HCT116 (cell line): Measurements from ENCODE around the gene SLC22A23. TPM values are rescaled to one million over a fixed set of nuclear protein-coding genes. Genes with fewer than 3 reads are reported as not detected.

Source experiments
- ATAC-seq: fragments of 200-7000 bp; cut with Tn5 transposase; 2 replicates; pipeline ENCODE4 v1.9.1; 2020; ENCODE audit warnings: mild to moderate bottlenecking, moderate library complexity
- BruUV-seq: library from RNA; stranded (reverse); fragments of 400-500 nt; replicated peaks from 2 replicates; lab custom pipeline; 2021; lab: Mats Ljungman, UMichigan
- CTCF ChIA-PET: fragments of 300-600 bp; sonication (Branson Sonifier 250); formaldehyde crosslinking; loops from one replicate; lab custom pipeline; 2021; ENCODE audit warnings: antibody characterized with exemption; lab: Charles Lee
- POLR2A ChIA-PET: fragments of 300-600, 350-600 bp; sonication (Branson Sonifier 250); formaldehyde crosslinking; loops from one replicate; lab custom pipeline; 2021; ENCODE audit warnings: antibody characterized with exemption; lab: Charles Lee
- RAD21 ChIA-PET, 2 experiments: fragments of 300-600 bp; sonication (Branson Sonifier 250); formaldehyde crosslinking; loops; one replicate each; lab custom pipeline; 2023; ENCODE audit warnings: low total read pairs in 2 of 2; ENCODE audit not compliant: uncharacterized antibody in 2 of 2, unreplicated experiment in 2 of 2, low non-redundant PET in 1 of 2; lab: Charles Lee
- DNase-seq: peaks from one replicate; pipeline ENCODE4 v3.0.0-alpha.2; 2010; ENCODE audit warnings: low read depth, low spot score
- H2AFZ ChIP-seq: fragments of 200-600 bp; shearing (Covaris generic), sonication (generic); 2 replicates; pipeline ENCODE4 v1.6.1; 2017; ENCODE audit warnings: low read depth, mixed run types, mixed read lengths, antibody characterized with exemption, low read length; ENCODE audit not compliant: poor library complexity, severe bottlenecking
- H3K27ac ChIP-seq: 2 replicates; pipeline ENCODE4 v1.5.1; 2012; ENCODE audit warnings: low read depth, low read length
- H3K27me3 ChIP-seq: fragments of 200-600 bp; sonication (generic); 2 replicates; pipeline ENCODE4 v1.6.1; 2016; ENCODE audit warnings: mixed run types, low read length, mixed read lengths; ENCODE audit not compliant: insufficient read depth
- H3K36me3 ChIP-seq, 2 experiments: fragments of 200-500 bp in 1 of 2; fragments of 200-600 bp in 1 of 2; sonication (Bioruptor generic) in 1 of 2; sonication (generic) in 1 of 2; 2 replicates each; pipeline versions ENCODE4 v1.5.1 to v1.6.1; 2014 to 2016; ENCODE audit warnings: low read length in 2 of 2, inconsistent platforms in 1 of 2, mixed read lengths in 1 of 2, mixed run types in 1 of 2; ENCODE audit not compliant: insufficient read depth in 2 of 2, control insufficient read depth in 1 of 2
- H3K4me1 ChIP-seq, 2 experiments: fragments of 200-600 bp in 1 of 2; sonication (generic) in 1 of 2; 2 replicates each; pipeline versions ENCODE4 v1.5.1 to v1.6.1; 2012 to 2017; ENCODE audit warnings: low read length in 2 of 2, inconsistent platforms in 1 of 2, mild to moderate bottlenecking in 1 of 2, mixed read lengths in 1 of 2, mixed run types in 1 of 2, moderate library complexity in 1 of 2; ENCODE audit not compliant: insufficient read depth in 2 of 2, control insufficient read depth in 1 of 2
- H3K4me2 ChIP-seq: fragments of 200-600 bp; sonication (generic); 2 replicates; pipeline ENCODE4 v1.6.1; 2017; ENCODE audit warnings: mixed run types, low read length, mixed read lengths
- H3K4me3 ChIP-seq, 2 experiments: fragments of 200-600 bp in 1 of 2; sonication (generic) in 1 of 2; replicated peaks in 1 of 2; 2 replicates each; pipeline ENCODE4 v1.5.1; 2011 to 2016; ENCODE audit warnings: low read length in 2 of 2, control low read depth in 1 of 2, low read depth in 1 of 2, mild to moderate bottlenecking in 1 of 2, mixed read lengths in 1 of 2, mixed run types in 1 of 2
- H3K79me2 ChIP-seq: fragments of 200-600 bp; sonication (generic); 2 replicates; pipeline ENCODE4 v1.6.1; 2017; ENCODE audit warnings: mild to moderate bottlenecking, mixed run types, low read length, moderate library complexity, mixed read lengths; ENCODE audit not compliant: insufficient read depth
- H3K9ac ChIP-seq: fragments of 200-600 bp; sonication (generic); 2 replicates; pipeline ENCODE4 v1.6.1; 2016; ENCODE audit warnings: low read length, mixed read lengths
- H3K9me2 ChIP-seq: fragments of 200-600 bp; sonication (generic), shearing (Covaris generic); 2 replicates; pipeline ENCODE4 v1.6.1; 2017; ENCODE audit warnings: mixed run types, mild to moderate bottlenecking, moderate library complexity; ENCODE audit not compliant: insufficient read depth
- H3K9me3 ChIP-seq, 2 experiments: fragments of 200-500 bp in 1 of 2; fragments of 200-600 bp in 1 of 2; sonication (Bioruptor generic) in 1 of 2; sonication (generic) in 1 of 2; 2 replicates each; pipeline ENCODE4 v1.6.1; 2014 to 2017; ENCODE audit warnings: low read length in 2 of 2, mixed read lengths in 2 of 2, inconsistent platforms in 1 of 2, low read depth in 1 of 2, mild to moderate bottlenecking in 1 of 2, mixed run types in 1 of 2, moderate library complexity in 1 of 2; ENCODE audit not compliant: control insufficient read depth in 1 of 2, insufficient read depth in 1 of 2
- H4K20me1 ChIP-seq: fragments of 200-600 bp; sonication (generic), shearing (Covaris generic); 2 replicates; pipeline ENCODE4 v1.6.1; 2017; ENCODE audit warnings: mixed run types, mild to moderate bottlenecking, moderate library complexity; ENCODE audit not compliant: insufficient read depth
- CEBPB ChIP-seq: IDR thresholded peaks from 2 replicates; pipeline ENCODE4 v1.6.1; 2012; ENCODE audit warnings: low read depth
- EGR1 ChIP-seq: IDR thresholded peaks from 2 replicates; pipeline ENCODE4 v1.6.1; 2012; ENCODE audit warnings: low read depth
- POLR2A ChIP-seq: IDR thresholded peaks from 2 replicates; pipeline ENCODE4 v1.7.0; 2011; ENCODE audit warnings: borderline replicate concordance; ENCODE audit not compliant: insufficient read depth, insufficient read length; ENCODE audit errors: extremely low read depth
- TCF7L2 ChIP-seq: IDR thresholded peaks from 2 replicates; pipeline ENCODE4 v1.7.0; 2011; ENCODE audit warnings: borderline replicate concordance, inconsistent platforms; ENCODE audit not compliant: insufficient read depth, insufficient read length; ENCODE audit errors: extremely low read depth
- intact Hi-C: fragments of 100-400 bp; cut with micrococcal nuclease; formaldehyde crosslinking; loops from 2 replicates; pipeline ENCODE4 v1.10.0; 2022
- total RNA-seq: library from RNA; stranded (reverse); gene quantifications from one replicate; pipeline ENCODE4 v1.2.1, GENCODE V29; 2021; ENCODE audit not compliant: unreplicated experiment
- TF ChIP-seq, protein P1 (sequence below): IDR thresholded peaks from 2 replicates; pipeline ENCODE4 v1.6.1; 2011; ENCODE audit warnings: mild to moderate bottlenecking, low read length, moderate library complexity; ENCODE audit not compliant: insufficient replicate concordance; ENCODE audit errors: extremely low read depth

Gene SLC22A23
- total RNA-seq, 1 experiment from 2014 or later: 11.5 TPM

DNA sequence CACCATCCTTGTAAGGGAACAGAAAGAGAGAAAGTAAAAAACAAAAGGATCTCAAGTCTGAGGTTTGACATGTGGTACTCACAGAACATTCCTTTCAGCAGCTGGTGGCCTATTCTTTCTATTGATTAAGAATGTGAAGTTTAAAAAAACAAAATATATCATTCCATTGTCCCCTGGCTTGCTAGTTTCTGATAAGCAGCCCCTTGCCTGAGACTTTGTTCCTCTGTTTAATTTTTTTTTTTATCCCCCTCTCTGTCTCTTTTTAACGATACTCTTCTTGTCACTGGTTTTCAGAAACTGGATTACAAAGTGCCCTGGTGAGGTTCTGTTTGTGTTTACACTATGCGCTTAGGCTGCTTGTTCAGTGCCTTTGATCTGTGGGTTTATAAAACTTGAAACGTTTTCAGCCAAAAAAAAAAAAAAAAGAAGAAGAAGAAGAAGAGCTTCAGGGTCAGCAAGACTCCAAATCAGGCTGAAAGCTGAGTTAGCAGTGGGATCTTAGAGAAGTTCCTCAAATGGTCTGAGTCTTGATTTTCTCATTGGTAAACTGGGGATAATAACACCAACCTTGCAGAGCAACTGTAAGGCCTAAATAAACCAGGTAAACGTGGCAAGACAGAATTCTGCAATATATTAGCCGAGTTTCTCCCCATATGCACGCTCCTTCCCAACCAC lies 45.1 kb upstream of the SLC22A23 start:
- Histone ChIP-seq H3K4me3 (no peak overlapping the region), H3K27ac (no peak overlapping the region), H3K27me3 (no peaks in the 10 kb centered on the region), H3K4me1 (peaks cover 0 to 9% of the 10 kb centered on the region in 2 experiments; a peak in 1 of 4 replicates), H3K9me3 (no peaks in the 10 kb centered on the region), H4K20me1 (no peaks in the 10 kb centered on the region), H2AFZ (no peak overlapping the region), H3K9me2 (no peaks in the 10 kb centered on the region), H3K4me2 (no peak overlapping the region), H3K79me2 (no peaks in the 10 kb centered on the region), H3K36me3 (no peaks in the 10 kb centered on the region), H3K9ac (no peak overlapping the region)
- ChIA-PET CTCF (no interaction called here), POLR2A (no interaction called here), RAD21 (no interaction called here)
- intact Hi-C loops: no loop called here
- TF ChIP-seq, protein P1, sequence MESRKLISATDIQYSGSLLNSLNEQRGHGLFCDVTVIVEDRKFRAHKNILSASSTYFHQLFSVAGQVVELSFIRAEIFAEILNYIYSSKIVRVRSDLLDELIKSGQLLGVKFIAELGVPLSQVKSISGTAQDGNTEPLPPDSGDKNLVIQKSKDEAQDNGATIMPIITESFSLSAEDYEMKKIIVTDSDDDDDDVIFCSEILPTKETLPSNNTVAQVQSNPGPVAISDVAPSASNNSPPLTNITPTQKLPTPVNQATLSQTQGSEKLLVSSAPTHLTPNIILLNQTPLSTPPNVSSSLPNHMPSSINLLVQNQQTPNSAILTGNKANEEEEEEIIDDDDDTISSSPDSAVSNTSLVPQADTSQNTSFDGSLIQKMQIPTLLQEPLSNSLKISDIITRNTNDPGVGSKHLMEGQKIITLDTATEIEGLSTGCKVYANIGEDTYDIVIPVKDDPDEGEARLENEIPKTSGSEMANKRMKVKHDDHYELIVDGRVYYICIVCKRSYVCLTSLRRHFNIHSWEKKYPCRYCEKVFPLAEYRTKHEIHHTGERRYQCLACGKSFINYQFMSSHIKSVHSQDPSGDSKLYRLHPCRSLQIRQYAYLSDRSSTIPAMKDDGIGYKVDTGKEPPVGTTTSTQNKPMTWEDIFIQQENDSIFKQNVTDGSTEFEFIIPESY: no peak
- TF ChIP-seq CEBPB: no peak
- no peak for TF ChIP-seq POLR2A
- TF ChIP-seq TCF7L2: no peak
- DNase-seq (no peak), ATAC-seq (no peak)
- BruUV-seq: no TSS peak

DNA sequence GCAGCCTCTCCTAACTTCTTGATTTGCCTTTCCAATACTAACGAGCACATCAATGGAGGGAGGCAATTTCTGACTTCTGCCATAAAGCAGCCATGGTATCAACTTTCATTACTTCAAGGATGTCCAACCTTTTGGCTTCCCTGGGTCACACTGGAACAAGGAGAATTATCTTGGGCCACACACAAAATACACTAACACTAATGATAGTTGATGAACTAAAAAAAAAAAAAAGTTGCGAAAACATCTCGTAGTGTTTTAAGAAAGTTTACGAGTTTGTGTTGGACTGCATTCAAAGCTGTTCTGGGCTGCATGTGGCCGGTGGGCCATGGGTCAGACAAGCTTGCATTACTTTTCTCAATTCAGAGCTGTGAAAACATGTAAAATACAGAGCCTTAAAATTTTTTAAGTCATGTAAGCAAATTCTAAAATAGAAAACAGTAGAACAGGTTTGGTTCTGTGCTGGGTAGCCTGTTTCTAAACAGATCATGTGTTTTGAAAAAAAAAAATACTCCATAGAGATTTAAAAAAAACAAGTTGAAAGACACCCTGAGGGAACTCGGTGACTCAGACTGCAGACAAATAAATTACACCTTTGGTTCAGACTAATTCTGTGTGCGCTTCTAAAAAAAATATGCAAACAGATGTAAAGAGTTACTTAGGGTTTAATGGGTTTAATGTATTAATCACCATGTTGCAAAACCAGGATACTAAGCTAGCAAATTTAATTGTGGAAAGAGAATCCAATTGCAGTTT lies 43.6 kb upstream of the SLC22A23 start:
- DNase-seq: no peak
- no peak for ATAC-seq
- Histone ChIP-seq H3K4me3 (no peak overlapping the region), H2AFZ (no peak overlapping the region), H3K9me3 (no peaks in the 10 kb centered on the region), H3K36me3 (no peaks in the 10 kb centered on the region), H3K9ac (no peak overlapping the region), H3K79me2 (no peaks in the 10 kb centered on the region)
- CTCF ChIA-PET: no interaction called here
- TF ChIP-seq EGR1: no peak
- TF ChIP-seq, protein P1: no peak
- TF ChIP-seq, all 23 proteins: peak for 0
- Histone ChIP-seq H3K9me2 (no peaks in the 10 kb centered on the region), H3K4me2 (no peak overlapping the region), H4K20me1 (no peaks in the 10 kb centered on the region), H3K4me1 (peaks cover 0 to 9% of the 10 kb centered on the region in 2 experiments; a peak in 1 of 4 replicates), H3K27me3 (no peaks in the 10 kb centered on the region), H3K27ac (no peak overlapping the region)
- ChIA-PET RAD21 (no interaction called here), POLR2A (no interaction called here)
- no TSS peak for BruUV-seq
- intact Hi-C loops: no loop called here
